GM23338 (cell line): ENCODE results near the gene INPP5A. TPM values are rescaled to one million over a fixed set of nuclear protein-coding genes. Genes with fewer than 3 reads are reported as not detected.
A peak's percentile ranks its signal among the peaks of the same experiment; 100 is the strongest.

Source experiments
- ATAC-seq: fragments of 200-7000 bp; cut with Tn5 transposase; 3 replicates; pipeline ENCODE4 v1.9.1; 2020
- DNase-seq: peaks from one replicate; pipeline ENCODE4 v3.0.0-alpha.2; 2015; ENCODE audit warnings: low spot score
- H2AFZ ChIP-seq: fragments of 200-600 bp; sonication (generic); 2 replicates; pipeline ENCODE4 v1.8.0; 2016; ENCODE audit warnings: antibody characterized with exemption, mild to moderate bottlenecking, moderate library complexity
- H3F3A ChIP-seq: fragments of 200-600 bp; sonication (generic); replicated peaks from 2 replicates; pipeline ENCODE4 v1.8.0; 2017; ENCODE audit warnings: antibody characterized with exemption, mixed run types, low read depth
- H3K27ac ChIP-seq: fragments of 200-600 bp; sonication (generic); 2 replicates; pipeline ENCODE4 v1.6.1; 2016; ENCODE audit warnings: low read depth
- H3K27me3 ChIP-seq: fragments of 200-600 bp; sonication (generic); 2 replicates; pipeline ENCODE4 v1.8.0; 2016; ENCODE audit warnings: mild to moderate bottlenecking, mixed run types, moderate library complexity; ENCODE audit not compliant: insufficient read depth
- H3K36me3 ChIP-seq: fragments of 200-600 bp; sonication (generic); 2 replicates; pipeline ENCODE4 v1.8.0; 2016; ENCODE audit warnings: mild to moderate bottlenecking; ENCODE audit not compliant: insufficient read depth
- H3K4me1 ChIP-seq: fragments of 200-600 bp; sonication (generic); 2 replicates; pipeline ENCODE4 v1.8.0; 2016; ENCODE audit warnings: mild to moderate bottlenecking, moderate library complexity; ENCODE audit not compliant: insufficient read depth
- H3K4me2 ChIP-seq: fragments of 200-600 bp; sonication (generic); 2 replicates; pipeline ENCODE4 v1.7.1; 2017; ENCODE audit warnings: mixed run types
- H3K4me3 ChIP-seq: fragments of 200-600 bp; sonication (generic); 2 replicates; pipeline ENCODE4 v1.6.1; 2016; ENCODE audit warnings: mixed run types
- H3K79me2 ChIP-seq: fragments of 200-600 bp; sonication (generic); replicated peaks from 2 replicates; pipeline ENCODE4 v1.8.0; 2017; ENCODE audit warnings: mild to moderate bottlenecking; ENCODE audit not compliant: insufficient read depth
- H3K9me2 ChIP-seq: fragments of 200-600 bp; sonication (generic); 2 replicates; pipeline ENCODE4 v1.8.0; 2017; ENCODE audit not compliant: insufficient read depth
- H4K20me1 ChIP-seq: fragments of 200-600 bp; sonication (generic); replicated peaks from 2 replicates; pipeline ENCODE4 v1.8.0; 2017; ENCODE audit warnings: mild to moderate bottlenecking; ENCODE audit not compliant: insufficient read depth
- H3K27ac Mint-ChIP-seq: 2 replicates; pipeline ENCODE4 v1.8.0; 2020; ENCODE audit warnings: inconsistent platforms, mild to moderate bottlenecking, moderate library complexity, mixed read lengths
- H3K27me3 Mint-ChIP-seq: 3 replicates; pipeline ENCODE4 v1.8.0; 2022; ENCODE audit warnings: low read depth, mild to moderate bottlenecking, moderate library complexity, mixed read lengths, inconsistent platforms; ENCODE audit not compliant: insufficient read depth, poor library complexity
- H3K36me3 Mint-ChIP-seq: 3 replicates; pipeline ENCODE4 v1.8.0; 2021; ENCODE audit warnings: low read depth, mild to moderate bottlenecking, inconsistent platforms, moderate library complexity, mixed read lengths
- H3K4me1 Mint-ChIP-seq: 3 replicates; pipeline ENCODE4 v1.8.0; 2020; ENCODE audit warnings: mild to moderate bottlenecking, inconsistent platforms, mixed read lengths
- H3K4me3 Mint-ChIP-seq: 3 replicates; pipeline ENCODE4 v1.8.0; 2021; ENCODE audit warnings: moderate library complexity, mild to moderate bottlenecking, inconsistent platforms, mixed read lengths
- H3K9me3 Mint-ChIP-seq: 3 replicates; pipeline ENCODE4 v1.8.0; 2020; ENCODE audit warnings: moderate library complexity, mild to moderate bottlenecking, inconsistent platforms, mixed read lengths
- CREB1 ChIP-seq: fragments of 250-450 bp; sonication (Bioruptor Pico); IDR thresholded peaks from 2 replicates; pipeline ENCODE4 v1.5.0; 2020; ENCODE audit warnings: low read depth, mild to moderate bottlenecking, moderate library complexity
- CTCF ChIP-seq, 2 experiments: fragments of 200-600 bp in 1 of 2; sonication (generic) in 1 of 2; conservative IDR thresholded peaks; 2 replicates each; pipeline versions ENCODE4 v1.5.1 to v1.6.1; 2016 to 2017; ENCODE audit warnings: antibody characterized with exemption in 2 of 2, low read depth in 2 of 2, mild to moderate bottlenecking in 2 of 2, moderate library complexity in 1 of 2
- EZH2 ChIP-seq: fragments of 200-600 bp; sonication (generic); IDR thresholded peaks from one replicate; pipeline ENCODE4 v1.8.0; 2017; ENCODE audit warnings: antibody characterized with exemption, mild to moderate bottlenecking, low read depth; ENCODE audit not compliant: unreplicated experiment
- JUNB ChIP-seq: IDR thresholded peaks from one replicate; pipeline ENCODE4 v1.6.1; 2016; ENCODE audit warnings: antibody characterized with exemption; ENCODE audit not compliant: unreplicated experiment
- POLR2AphosphoS5 ChIP-seq: IDR thresholded peaks from 2 replicates; pipeline ENCODE4 v1.6.1; 2016; ENCODE audit warnings: antibody characterized with exemption, low read depth
- polyA plus RNA-seq: library from polyadenylated mRNA; unstranded; fragments of >200 nt; fragmentation: Nextera tagmentation; extraction: Ambion mirVana; gene quantifications from 2 replicates; pipeline ENCODE4 v1.2.1, GENCODE V29; 2016
- total RNA-seq: library from RNA; depleted of rRNA; stranded (reverse); fragments of >200 nt; shearing (Covaris generic); gene quantifications from 2 replicates; pipeline ENCODE4 v1.2.3, GENCODE V29; 2014
- TF ChIP-seq, protein P1 (sequence below): IDR thresholded peaks from one replicate; pipeline ENCODE4 v1.6.1; 2018; ENCODE audit warnings: antibody characterized with exemption; ENCODE audit not compliant: unreplicated experiment

The INPP5A gene
- total and polyA plus RNA-seq, 2 experiments from 2014 or later = 5.9 to 40.6 TPM

DNA sequence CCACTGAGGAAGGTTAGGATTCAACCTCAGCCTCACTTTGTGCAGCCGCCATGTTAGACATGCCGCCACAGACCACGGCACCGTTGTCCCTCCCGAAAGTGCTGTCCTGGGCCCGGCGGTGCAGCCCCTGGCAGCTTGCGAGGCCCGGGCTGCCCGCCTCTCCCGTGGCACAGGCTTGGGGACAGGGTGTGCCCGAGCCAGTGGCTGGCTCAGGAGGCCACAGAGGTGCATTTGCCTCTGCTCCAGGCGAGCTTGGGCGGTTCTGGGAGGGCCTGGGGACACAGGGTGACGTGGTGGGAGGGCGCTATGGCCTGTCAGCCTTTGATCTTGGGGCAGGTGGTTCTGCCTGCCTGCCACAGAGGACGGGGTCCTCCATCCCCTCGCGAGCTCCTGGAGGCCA lies 207.3 kb downstream of the INPP5A start (continued):
- TF ChIP-seq, protein P1, sequence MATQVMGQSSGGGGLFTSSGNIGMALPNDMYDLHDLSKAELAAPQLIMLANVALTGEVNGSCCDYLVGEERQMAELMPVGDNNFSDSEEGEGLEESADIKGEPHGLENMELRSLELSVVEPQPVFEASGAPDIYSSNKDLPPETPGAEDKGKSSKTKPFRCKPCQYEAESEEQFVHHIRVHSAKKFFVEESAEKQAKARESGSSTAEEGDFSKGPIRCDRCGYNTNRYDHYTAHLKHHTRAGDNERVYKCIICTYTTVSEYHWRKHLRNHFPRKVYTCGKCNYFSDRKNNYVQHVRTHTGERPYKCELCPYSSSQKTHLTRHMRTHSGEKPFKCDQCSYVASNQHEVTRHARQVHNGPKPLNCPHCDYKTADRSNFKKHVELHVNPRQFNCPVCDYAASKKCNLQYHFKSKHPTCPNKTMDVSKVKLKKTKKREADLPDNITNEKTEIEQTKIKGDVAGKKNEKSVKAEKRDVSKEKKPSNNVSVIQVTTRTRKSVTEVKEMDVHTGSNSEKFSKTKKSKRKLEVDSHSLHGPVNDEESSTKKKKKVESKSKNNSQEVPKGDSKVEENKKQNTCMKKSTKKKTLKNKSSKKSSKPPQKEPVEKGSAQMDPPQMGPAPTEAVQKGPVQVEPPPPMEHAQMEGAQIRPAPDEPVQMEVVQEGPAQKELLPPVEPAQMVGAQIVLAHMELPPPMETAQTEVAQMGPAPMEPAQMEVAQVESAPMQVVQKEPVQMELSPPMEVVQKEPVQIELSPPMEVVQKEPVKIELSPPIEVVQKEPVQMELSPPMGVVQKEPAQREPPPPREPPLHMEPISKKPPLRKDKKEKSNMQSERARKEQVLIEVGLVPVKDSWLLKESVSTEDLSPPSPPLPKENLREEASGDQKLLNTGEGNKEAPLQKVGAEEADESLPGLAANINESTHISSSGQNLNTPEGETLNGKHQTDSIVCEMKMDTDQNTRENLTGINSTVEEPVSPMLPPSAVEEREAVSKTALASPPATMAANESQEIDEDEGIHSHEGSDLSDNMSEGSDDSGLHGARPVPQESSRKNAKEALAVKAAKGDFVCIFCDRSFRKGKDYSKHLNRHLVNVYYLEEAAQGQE = no peak
- TF ChIP-seq CREB1 (CRISPR knock-in tag) = no peak

GRCh38 chr10:132745511-132745910 lies 207.9 kb downstream of the INPP5A start:
- no peak overlapping the region for H3K4me3 ChIP-seq
- H3K4me2 ChIP-seq = no peak overlapping the region
- peaks cover 9% of the 10 kb centered on the region for H3K4me1 ChIP-seq
- H3K79me2 ChIP-seq = no peaks in the 10 kb centered on the region
- H3K9me3 Mint-ChIP-seq = no peaks in the 10 kb centered on the region; the same call in 2 of the 3 replicates
- no peaks in the 10 kb centered on the region for H3K27me3 ChIP-seq
- peaks cover 33% of the 10 kb centered on the region for H3K4me1 Mint-ChIP-seq
- no peak for TF ChIP-seq POLR2AphosphoS5
- TF ChIP-seq JUNB = no peak
- H3K27ac ChIP-seq = no peak overlapping the region
- no peak overlapping the region for H3K27ac Mint-ChIP-seq
- H3K27me3 Mint-ChIP-seq = no peaks in the 10 kb centered on the region
- H4K20me1 ChIP-seq = no peaks in the 10 kb centered on the region
- DNase-seq (no peak), ATAC-seq (no peak)
- 0 out of 2 replicates have a peak, but pooled peaks cover 3% of the 10 kb centered on the region for H3F3A ChIP-seq
- no peaks in the 10 kb centered on the region for H3K36me3 ChIP-seq
- H3K4me3 Mint-ChIP-seq = no peak overlapping the region
- H3K9me2 ChIP-seq = no peaks in the 10 kb centered on the region
- H2AFZ ChIP-seq = no peak overlapping the region
- H3K36me3 Mint-ChIP-seq = no peaks in the 10 kb centered on the region

DNA sequence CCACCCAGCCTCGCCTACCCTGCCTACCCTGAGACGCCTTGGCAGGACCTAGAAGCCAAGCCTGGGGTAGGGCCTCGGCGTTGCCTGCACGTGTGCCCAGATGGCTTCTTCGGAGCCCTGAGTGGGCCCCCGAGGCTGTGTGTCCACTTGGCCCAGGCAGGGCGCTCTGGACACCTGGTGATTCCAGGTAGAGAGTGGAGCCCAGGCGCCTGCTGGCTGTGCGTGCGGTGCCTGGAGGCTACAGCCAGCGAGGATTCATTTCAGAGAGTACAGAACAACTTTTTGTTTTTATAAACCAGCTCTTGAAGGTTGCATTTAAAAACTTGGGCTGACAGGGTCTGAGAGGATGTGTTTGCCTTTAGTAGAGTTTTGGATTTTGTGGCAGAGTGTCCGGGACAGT lies 208.4 kb downstream of the INPP5A start:
- no peaks in the 10 kb centered on the region; the same call in 2 of the 3 replicates for H3K9me3 Mint-ChIP-seq
- H3K4me1 ChIP-seq = peaks cover 9% of the 10 kb centered on the region
- no peak for DNase-seq
- H3K4me3 Mint-ChIP-seq = no peak overlapping the region
- no peak overlapping the region for H2AFZ ChIP-seq
- peaks cover 33% of the 10 kb centered on the region for H3K4me1 Mint-ChIP-seq
- ATAC-seq = no peak
- 0 out of 2 replicates have a peak, but pooled peaks cover 3% of the 10 kb centered on the region for H3F3A ChIP-seq
- no peak overlapping the region for H3K4me2 ChIP-seq
- no peaks in the 10 kb centered on the region for H3K36me3 ChIP-seq
- H3K79me2 ChIP-seq = no peaks in the 10 kb centered on the region
- no peak overlapping the region for H3K4me3 ChIP-seq
- no peaks in the 10 kb centered on the region for H3K36me3 Mint-ChIP-seq
- peak overlapping the region; percentile 88; the same call in 1 of the 2 replicates for H3K27ac ChIP-seq
- no peaks in the 10 kb centered on the region for H3K27me3 ChIP-seq
- peak overlapping the region; percentile 77; the same call in 1 of the 2 replicates for H3K27ac Mint-ChIP-seq
- H3K27me3 Mint-ChIP-seq = no peaks in the 10 kb centered on the region
- H4K20me1 ChIP-seq = no peaks in the 10 kb centered on the region
- H3K9me2 ChIP-seq = no peaks in the 10 kb centered on the region
- TF ChIP-seq CTCF (conservative IDR thresholded peaks at IDR 0.05; ENCODE audit: low read depth in 2 of 2) (no peak), EZH2 (no peak), JUNB (no peak)
- TF ChIP-seq, protein P1 = no peak
